B cell (primary cell): ENCODE data around the gene REPS2. TPM values are rescaled to one million over a fixed set of nuclear protein-coding genes. Genes with fewer than 3 reads are reported as not detected.

Experiments used
- ATAC-seq: fragments of 200-7000 bp; cut with Tn5 transposase; one replicate; pipeline ENCODE4 v1.10.0; 2021; ENCODE audit warnings: low read depth, mild to moderate bottlenecking, moderate number of reproducible peaks, moderate library complexity
- CTCF ChIA-PET: fragments of 350-600 bp; sonication (Branson Sonifier 250); formaldehyde crosslinking; loops from one replicate; lab custom pipeline; 2021; ENCODE audit warnings: antibody characterized with exemption, inconsistent platforms; lab: Charles Lee
- POLR2A ChIA-PET: fragments of 350-600 bp; sonication (Branson Sonifier 250); formaldehyde crosslinking; loops from one replicate; lab custom pipeline; 2021; ENCODE audit warnings: antibody characterized with exemption; lab: Charles Lee
- DNase-seq: peaks from one replicate; pipeline ENCODE4 v3.0.0; 2013
- H2AFZ ChIP-seq: 2 replicates; pipeline ENCODE4 v1.6.1; 2012; ENCODE audit warnings: mild to moderate bottlenecking, low read depth, low read length; ENCODE audit not compliant: insufficient read depth, poor library complexity, severe bottlenecking
- H3K27ac ChIP-seq, 2 donors: 1 replicate in 1 of 2; 2 replicates in 1 of 2; pipeline ENCODE4 v1.5.1; 2012 to 2013; ENCODE audit warnings: low read length in 2 of 2, mild to moderate bottlenecking in 2 of 2, moderate library complexity in 1 of 2
- H3K27me3 ChIP-seq, 4 experiments: fragments of 200-600 bp in 1 of 4; sonication (generic) in 1 of 4; replicated peaks in 1 of 4; 1 replicate in 2 of 4; 2 replicates in 2 of 4; pipeline versions ENCODE4 v1.6.1 to v1.7.0; 2013 to 2016; ENCODE audit warnings: low read length in 3 of 4, mild to moderate bottlenecking in 2 of 4, mixed read lengths in 1 of 4, moderate library complexity in 1 of 4; ENCODE audit not compliant: insufficient read depth in 4 of 4, control insufficient read depth in 3 of 4; ENCODE audit errors: control extremely low read depth in 1 of 4
- H3K36me3 ChIP-seq, 2 experiments: replicated peaks in 1 of 2; 1 replicate in 1 of 2; 2 replicates in 1 of 2; pipeline versions ENCODE4 v1.6.1 to v1.7.1; 2013; ENCODE audit warnings: low read length in 1 of 2; ENCODE audit not compliant: insufficient read depth in 2 of 2, control insufficient read depth in 1 of 2; ENCODE audit errors: control extremely low read depth in 1 of 2, extremely low read depth in 1 of 2
- H3K4me1 ChIP-seq, 2 donors: fragments of 200-600 bp in 1 of 2; sonication (generic) in 1 of 2; 1 replicate in 1 of 2; 2 replicates in 1 of 2; pipeline versions ENCODE4 v1.5.1 to v1.6.1; 2013 to 2017; ENCODE audit warnings: low read length in 2 of 2; ENCODE audit not compliant: control insufficient read depth in 2 of 2, insufficient read depth in 2 of 2
- H3K4me2 ChIP-seq: replicated peaks from 2 replicates; pipeline ENCODE3; 2012; ENCODE audit warnings: mild to moderate bottlenecking, low read depth, low read length; ENCODE audit not compliant: poor library complexity, severe bottlenecking
- H3K4me3 ChIP-seq, 5 experiments: fragments of 200-600 bp in 1 of 5; sonication (generic) in 1 of 5; 1 replicate in 3 of 5; 2 replicates in 2 of 5; pipeline versions ENCODE4 v1.5.1 to v1.7.0; 2011 to 2016; ENCODE audit warnings: low read length in 4 of 5, mild to moderate bottlenecking in 4 of 5, low read depth in 2 of 5, control low read depth in 1 of 5, moderate library complexity in 1 of 5; ENCODE audit not compliant: insufficient read depth in 1 of 5; ENCODE audit errors: control extremely low read depth in 1 of 5, extremely low read depth in 1 of 5
- H3K79me2 ChIP-seq: fragments of 200-600 bp; sonication (generic); one replicate; pipeline ENCODE4 v1.6.0; 2016; ENCODE audit warnings: low read length; ENCODE audit not compliant: control insufficient read depth, insufficient read depth
- H3K9ac ChIP-seq: fragments of 200-600 bp; sonication (generic); 2 replicates; pipeline ENCODE4 v1.6.1; 2017; ENCODE audit warnings: mild to moderate bottlenecking, low read length, moderate library complexity
- H3K9me3 ChIP-seq, 3 donors: one replicate each; pipeline versions ENCODE4 v1.6.1 to v1.7.1; 2013; ENCODE audit warnings: low read length in 2 of 3; ENCODE audit not compliant: control insufficient read depth in 2 of 3, insufficient read depth in 1 of 3; ENCODE audit errors: control extremely low read depth in 1 of 3
- H4K20me1 ChIP-seq: 2 replicates; pipeline ENCODE4 v1.6.0; 2012; ENCODE audit warnings: mild to moderate bottlenecking, low read length; ENCODE audit not compliant: insufficient read depth, control insufficient read depth, poor library complexity, severe bottlenecking
- H3K27ac Mint-ChIP-seq: one replicate; pipeline ENCODE4 v1.8.0; 2021; ENCODE audit warnings: mixed read lengths
- H3K27me3 Mint-ChIP-seq: one replicate; pipeline ENCODE4 v1.8.0; 2021; ENCODE audit warnings: mixed read lengths
- H3K4me1 Mint-ChIP-seq: one replicate; pipeline ENCODE4 v1.8.0; 2021; ENCODE audit warnings: mixed read lengths
- H3K4me3 Mint-ChIP-seq: one replicate; pipeline ENCODE4 v1.8.0; 2021; ENCODE audit warnings: mixed read lengths
- H3K9me3 Mint-ChIP-seq: one replicate; pipeline ENCODE4 v1.8.0; 2022; ENCODE audit warnings: mixed read lengths; ENCODE audit not compliant: insufficient read depth
- CTCF ChIP-seq: fragments of 200-600 bp; IDR thresholded peaks from one replicate; pipeline ENCODE4 v1.8.0; 2022; ENCODE audit warnings: antibody characterized with exemption, mild to moderate bottlenecking
- EZH2 ChIP-seq: IDR thresholded peaks from 2 replicates; pipeline ENCODE4 v1.6.1; 2012; ENCODE audit warnings: borderline replicate concordance, low read depth, mild to moderate bottlenecking, moderate library complexity, low read length; ENCODE audit not compliant: insufficient read depth, poor library complexity, severe bottlenecking
- WGBS: methylation state at CpG from one replicate; pipeline ENCODE4 v1.1.5; 2013; ENCODE audit warnings: missing lambda C conversion rate; ENCODE audit not compliant: insufficient coverage; 5-methylcytosine and 5-hydroxymethylcytosine counted together
- intact Hi-C: fragments of 100-400 bp; cut with micrococcal nuclease; formaldehyde crosslinking; loops from one replicate; pipeline ENCODE4 v1.10.0; 2022
- polyA plus RNA-seq: library from polyadenylated mRNA; depleted of rRNA; stranded (reverse); fragments of >200 nt; gene quantifications from 2 replicates; pipeline ENCODE4 v1.2.3, GENCODE V29; 2012
- total RNA-seq, 2 donors: library from RNA; stranded (reverse); fragments of 120-200 nt in 1 of 2; gene quantifications; 1 replicate in 1 of 2; 2 replicates in 1 of 2; pipeline versions ENCODE4 v1.2.3 to v1.2.4, GENCODE V29; 2013 to 2022

REPS2 gene
- total and polyA plus RNA-seq, 2 donors (not counting 1 experiment from before 2014, with no cell fraction given): 1.1 to 4.9 TPM

GRCh38 chrX:16978193-16978984, 31.9 kb downstream of the REPS2 start:
- WGBS: no CpG with 5 or more reads among the region's 3 CpGs
- Histone ChIP-seq H3K9ac (no peak overlapping the region), H2AFZ (no peak overlapping the region), H4K20me1 (no peaks in the 10 kb centered on the region), H3K4me3 (no peak overlapping the region), H3K36me3 (no peaks in the 10 kb centered on the region), H3K9me3 (no peaks in the 10 kb centered on the region), H3K27ac (no peak overlapping the region), H3K4me1 (no peaks in the 10 kb centered on the region), H3K27me3 (no peaks in the 10 kb centered on the region), H3K79me2 (no peaks in the 10 kb centered on the region), H3K4me2 (no peak overlapping the region)
- TF ChIP-seq EZH2 (no peak), CTCF (no peak)
- CTCF ChIA-PET: no interaction called here
- DNase-seq: no peak
- POLR2A ChIA-PET: no interaction called here
- Mint-ChIP-seq H3K27ac (no peak overlapping the region), H3K4me3 (no peak overlapping the region), H3K9me3 (no peaks in the 10 kb centered on the region), H3K4me1 (peaks cover 9% of the 10 kb centered on the region), H3K27me3 (no peaks in the 10 kb centered on the region)
- no peak for ATAC-seq
- intact Hi-C loops: no loop called here

DNA sequence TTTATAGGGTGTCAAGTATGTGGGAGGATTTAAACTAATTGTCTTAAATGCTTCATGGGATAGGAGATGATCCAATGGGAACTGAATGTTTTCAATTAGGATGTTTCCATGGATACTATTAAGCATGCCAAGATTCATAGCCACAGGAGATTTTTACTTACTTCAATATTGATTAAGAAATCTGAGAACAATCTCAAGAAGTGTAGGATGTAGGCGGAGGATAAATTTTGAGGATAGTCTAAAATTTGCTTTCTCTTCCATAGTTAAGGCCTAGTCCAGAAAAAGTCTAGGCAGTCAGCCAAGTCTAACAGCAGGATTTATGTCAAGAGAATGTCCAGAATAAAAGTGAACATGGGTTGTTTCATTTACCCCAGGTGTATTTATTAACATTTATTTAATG, 32.8 kb downstream of the REPS2 start:
- Histone ChIP-seq H3K36me3 (no peaks in the 10 kb centered on the region), H3K9me3 (no peaks in the 10 kb centered on the region), H3K4me3 (no peak overlapping the region), H3K79me2 (no peaks in the 10 kb centered on the region), H3K27ac (no peak overlapping the region), H4K20me1 (no peaks in the 10 kb centered on the region), H3K9ac (no peak overlapping the region), H3K4me1 (no peaks in the 10 kb centered on the region), H3K27me3 (no peaks in the 10 kb centered on the region), H3K4me2 (no peak overlapping the region), H2AFZ (no peak overlapping the region)
- no peaks in the 10 kb centered on the region for H3K9me3 Mint-ChIP-seq
- WGBS: no CpG with 5 or more reads among the region's 1 CpG
- H3K27me3 Mint-ChIP-seq: no peaks in the 10 kb centered on the region
- no peak overlapping the region for H3K4me3 Mint-ChIP-seq
- peaks cover 9% of the 10 kb centered on the region for H3K4me1 Mint-ChIP-seq
- intact Hi-C loops: no loop called here
- DNase-seq (no peak), ATAC-seq (no peak)
- H3K27ac Mint-ChIP-seq: no peak overlapping the region
- TF ChIP-seq CTCF (no peak), EZH2 (no peak)
- CTCF ChIA-PET: no interaction called here
- POLR2A ChIA-PET: no interaction called here
